Caco-2 (cell line): ENCODE measurements around the gene HERC4. TPM values are rescaled to one million over a fixed set of nuclear protein-coding genes. Genes with fewer than 3 reads are reported as not detected.
"Not testable (repeated sequence)": the region's sequence is repeated elsewhere in the genome, so short reads cannot be mapped to it uniquely, and the experiment has no call there.

Experiments
- BruUV-seq: library from RNA; stranded (reverse); fragments of 400-500 nt; replicated peaks from 2 replicates; lab custom pipeline; 2021; lab: Mats Ljungman, UMichigan
- CTCF ChIA-PET: fragments of 300-600 bp; sonication (Branson Sonifier 250); formaldehyde crosslinking; loops from one replicate; lab custom pipeline; 2022; ENCODE audit warnings: antibody characterized with exemption; lab: Charles Lee
- POLR2A ChIA-PET: fragments of 300-600 bp; sonication (Branson Sonifier 250); formaldehyde crosslinking; loops from one replicate; lab custom pipeline; 2022; ENCODE audit warnings: antibody characterized with exemption; lab: Charles Lee
- DNase-seq, 2 experiments: peaks; one replicate each; pipeline versions ENCODE4 v3.0.0 to v3.0.0-alpha.2; 2020 to 2022
- H3K27me3 ChIP-seq: replicated peaks from 2 replicates; pipeline ENCODE4 v1.6.0; 2011; ENCODE audit warnings: low read length; ENCODE audit not compliant: control insufficient read depth, insufficient read depth
- H3K36me3 ChIP-seq: 2 replicates; pipeline ENCODE4 v1.5.1; 2011; ENCODE audit warnings: low read length; ENCODE audit not compliant: control insufficient read depth, insufficient read depth
- H3K4me1 ChIP-seq: fragments of 250-450 bp; sonication (Bioruptor Pico); 2 replicates; pipeline ENCODE4 v1.5.1; 2020; ENCODE audit warnings: mild to moderate bottlenecking
- H3K4me3 ChIP-seq: 2 replicates; pipeline ENCODE4 v1.5.1; 2011; ENCODE audit warnings: low read depth, mild to moderate bottlenecking, control low read depth, low read length
- H3K9me3 ChIP-seq: fragments of 250-450 bp; sonication (Bioruptor Pico); 2 replicates; pipeline ENCODE4 v1.5.1; 2020; ENCODE audit warnings: mild to moderate bottlenecking, moderate library complexity
- H3K27ac Mint-ChIP-seq: one replicate; pipeline ENCODE4 v1.8.0; 2022; ENCODE audit warnings: mixed read lengths; ENCODE audit not compliant: unreplicated experiment
- H3K27me3 Mint-ChIP-seq: one replicate; pipeline ENCODE4 v1.8.0; 2022; ENCODE audit warnings: mixed read lengths; ENCODE audit not compliant: insufficient read depth, unreplicated experiment
- H3K36me3 Mint-ChIP-seq: one replicate; pipeline ENCODE4 v1.8.0; 2022; ENCODE audit warnings: mild to moderate bottlenecking, mixed read lengths; ENCODE audit not compliant: insufficient read depth, unreplicated experiment
- H3K4me1 Mint-ChIP-seq: one replicate; pipeline ENCODE4 v1.8.0; 2022; ENCODE audit warnings: low read depth, mixed read lengths; ENCODE audit not compliant: unreplicated experiment
- H3K4me3 Mint-ChIP-seq: one replicate; pipeline ENCODE4 v1.8.0; 2022; ENCODE audit warnings: mild to moderate bottlenecking, moderate library complexity, mixed read lengths; ENCODE audit not compliant: unreplicated experiment
- H3K9me3 Mint-ChIP-seq: one replicate; pipeline ENCODE4 v1.8.0; 2022; ENCODE audit warnings: mixed read lengths; ENCODE audit not compliant: unreplicated experiment
- intact Hi-C: fragments of 100-400 bp; cut with micrococcal nuclease; formaldehyde crosslinking; loops from one replicate; pipeline ENCODE4 v1.10.0; 2022; ENCODE audit not compliant: unreplicated experiment
- total RNA-seq: library from RNA; stranded (reverse); gene quantifications from 2 replicates; pipeline ENCODE4 v1.2.3, GENCODE V29; 2022
- TF ChIP-seq, protein P1 (sequence below), 2 experiments: fragments of 200-600 bp in 1 of 2; IDR thresholded peaks; 1 replicate in 1 of 2; 2 replicates in 1 of 2; pipeline versions ENCODE4 v1.5.1 to v1.8.0; 2011 to 2022; ENCODE audit warnings: antibody characterized with exemption in 1 of 2, control low read depth in 1 of 2, inconsistent platforms in 1 of 2, low read depth in 1 of 2, low read length in 1 of 2, mild to moderate bottlenecking in 1 of 2, moderate library complexity in 1 of 2; ENCODE audit not compliant: insufficient read depth in 1 of 2, severe bottlenecking in 1 of 2, unreplicated experiment in 1 of 2

HERC4 gene
- total RNA-seq, 1 experiment from 2014 or later: 59.4 TPM

DNA sequence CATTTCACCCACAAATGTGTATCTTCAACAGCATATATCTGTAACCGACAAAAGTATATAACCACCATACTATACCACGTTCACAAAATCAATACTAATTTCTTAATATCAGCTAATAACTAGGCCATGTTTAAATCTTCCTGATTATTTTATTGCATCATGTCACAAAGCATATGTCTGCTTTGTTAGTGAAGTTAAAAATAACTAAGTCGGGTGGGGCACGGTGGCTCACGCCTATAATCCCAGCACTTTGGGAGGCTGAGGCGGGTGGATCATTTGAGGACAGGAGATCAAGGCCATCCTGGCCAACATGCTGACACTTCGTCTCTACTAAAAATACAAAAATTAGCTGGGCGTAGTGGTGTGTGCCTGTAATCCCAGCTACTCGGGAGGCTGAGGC, 47.7 kb downstream of the HERC4 start:
- H3K36me3 ChIP-seq: peaks cover 1% of the 10 kb centered on the region; the same call in 1 of the 2 replicates
- Mint-ChIP-seq H3K27ac (no peak overlapping the region), H3K27me3 (no peaks in the 10 kb centered on the region), H3K36me3 (peaks cover 11% of the 10 kb centered on the region), H3K4me3 (no peak overlapping the region), H3K4me1 (no peaks in the 10 kb centered on the region), H3K9me3 (no peaks in the 10 kb centered on the region)
- no peaks in the 10 kb centered on the region for H3K9me3 ChIP-seq
- intact Hi-C loops: no loop called here
- no peaks in the 10 kb centered on the region for H3K27me3 ChIP-seq
- CTCF ChIA-PET: no interaction called here
- POLR2A ChIA-PET: no interaction called here
- no TSS peak for BruUV-seq
- no peak overlapping the region for H3K4me3 ChIP-seq
- H3K4me1 ChIP-seq: no peaks in the 10 kb centered on the region
- DNase-seq: no peak
- TF ChIP-seq, protein P1, sequence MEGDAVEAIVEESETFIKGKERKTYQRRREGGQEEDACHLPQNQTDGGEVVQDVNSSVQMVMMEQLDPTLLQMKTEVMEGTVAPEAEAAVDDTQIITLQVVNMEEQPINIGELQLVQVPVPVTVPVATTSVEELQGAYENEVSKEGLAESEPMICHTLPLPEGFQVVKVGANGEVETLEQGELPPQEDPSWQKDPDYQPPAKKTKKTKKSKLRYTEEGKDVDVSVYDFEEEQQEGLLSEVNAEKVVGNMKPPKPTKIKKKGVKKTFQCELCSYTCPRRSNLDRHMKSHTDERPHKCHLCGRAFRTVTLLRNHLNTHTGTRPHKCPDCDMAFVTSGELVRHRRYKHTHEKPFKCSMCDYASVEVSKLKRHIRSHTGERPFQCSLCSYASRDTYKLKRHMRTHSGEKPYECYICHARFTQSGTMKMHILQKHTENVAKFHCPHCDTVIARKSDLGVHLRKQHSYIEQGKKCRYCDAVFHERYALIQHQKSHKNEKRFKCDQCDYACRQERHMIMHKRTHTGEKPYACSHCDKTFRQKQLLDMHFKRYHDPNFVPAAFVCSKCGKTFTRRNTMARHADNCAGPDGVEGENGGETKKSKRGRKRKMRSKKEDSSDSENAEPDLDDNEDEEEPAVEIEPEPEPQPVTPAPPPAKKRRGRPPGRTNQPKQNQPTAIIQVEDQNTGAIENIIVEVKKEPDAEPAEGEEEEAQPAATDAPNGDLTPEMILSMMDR (IDR thresholded peaks at IDR 0.05; ENCODE audit: insufficient read depth in 1 of 2, low read depth in 1 of 2, low read length in 1 of 2, severe bottlenecking in 1 of 2, unreplicated experiment in 1 of 2): no peak

DNA sequence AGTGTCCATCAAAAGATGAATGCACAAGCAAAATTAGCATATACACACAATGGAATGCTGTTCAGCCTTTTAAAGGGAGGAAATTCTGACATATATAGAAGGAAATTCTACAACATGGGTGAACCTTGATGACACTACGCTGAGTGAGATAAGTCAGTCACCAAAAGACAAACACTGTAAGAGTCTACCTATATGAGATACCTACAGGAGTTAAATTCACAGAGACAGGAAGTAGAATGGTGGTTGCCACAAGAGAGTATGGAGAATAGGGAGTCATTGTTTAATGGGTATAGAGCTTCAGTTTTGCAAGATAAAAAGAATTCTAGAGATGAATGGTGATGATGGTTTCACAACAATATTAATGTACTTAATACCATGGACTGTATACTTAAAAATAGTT, 51.8 kb downstream of the HERC4 start:
- POLR2A ChIA-PET: no interaction called here
- no peak overlapping the region for H3K4me3 ChIP-seq
- Mint-ChIP-seq H3K4me1 (no peaks in the 10 kb centered on the region), H3K27ac (no peak overlapping the region), H3K27me3 (no peaks in the 10 kb centered on the region), H3K36me3 (peaks cover 42% of the 10 kb centered on the region), H3K4me3 (no peak overlapping the region), H3K9me3 (peaks cover 27% of the 10 kb centered on the region)
- no TSS peak for BruUV-seq
- CTCF ChIA-PET: no interaction called here
- TF ChIP-seq, protein P1 (IDR thresholded peaks at IDR 0.05; ENCODE audit: insufficient read depth in 1 of 2, low read depth in 1 of 2, low read length in 1 of 2, severe bottlenecking in 1 of 2, unreplicated experiment in 1 of 2): no peak
- intact Hi-C loops: no loop called here
- DNase-seq: no peak
- H3K27me3 ChIP-seq: no peaks in the 10 kb centered on the region
- H3K4me1 ChIP-seq: no peaks in the 10 kb centered on the region
- peaks cover 4% of the 10 kb centered on the region for H3K36me3 ChIP-seq
- H3K9me3 ChIP-seq: peaks cover 7% of the 10 kb centered on the region; the same call in 1 of the 2 replicates

DNA sequence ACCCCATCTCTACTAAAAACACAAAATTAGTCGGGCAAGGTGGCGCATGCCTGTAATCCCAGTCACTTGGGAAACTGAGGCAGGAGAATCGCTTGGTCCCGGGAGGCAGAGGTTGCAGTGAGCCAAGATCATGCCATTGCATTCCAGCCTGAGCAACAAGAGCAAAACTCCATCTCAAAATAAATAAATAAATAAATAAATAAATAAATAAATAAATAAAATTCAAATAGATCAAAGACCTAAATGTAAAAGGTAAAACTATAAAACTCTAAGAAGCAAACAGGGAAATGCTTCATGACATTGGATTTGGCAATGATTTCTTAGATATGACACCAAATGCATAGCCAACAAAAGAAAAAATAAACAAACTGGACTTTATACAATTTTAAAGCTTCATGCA, 52.8 kb downstream of the HERC4 start:
- intact Hi-C loops, H3K36me3 ChIP-seq, H3K4me1 ChIP-seq, H3K4me3 ChIP-seq, H3K4me1 Mint-ChIP-seq, CTCF ChIA-PET, H3K27me3 ChIP-seq, BruUV-seq, H3K4me3 Mint-ChIP-seq, H3K27ac Mint-ChIP-seq, DNase-seq, H3K27me3 Mint-ChIP-seq, H3K9me3 ChIP-seq, POLR2A ChIA-PET: not testable (repeated sequence)
- peaks cover 35% of the 10 kb centered on the region for H3K36me3 Mint-ChIP-seq
- peaks cover 27% of the 10 kb centered on the region for H3K9me3 Mint-ChIP-seq

DNA sequence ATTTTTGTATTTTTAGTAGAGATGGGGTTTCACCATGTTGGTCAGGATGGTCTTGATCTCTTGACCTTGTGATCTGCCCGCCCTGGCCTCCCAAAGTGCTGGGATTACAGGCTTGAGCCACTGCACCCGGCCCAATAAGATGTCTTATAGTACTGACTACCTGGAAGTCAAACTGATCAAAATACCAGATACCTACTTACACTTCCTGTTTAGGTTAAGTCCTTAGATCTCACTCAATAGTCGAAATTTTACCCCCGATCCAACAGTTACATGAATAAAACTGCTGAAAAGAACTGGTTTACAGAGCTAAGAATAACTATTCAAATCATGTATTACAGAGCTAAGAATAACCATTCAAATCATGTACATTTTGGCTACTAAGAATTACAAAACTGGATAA, 58.6 kb downstream of the HERC4 start:
- H3K4me1 ChIP-seq, H3K4me1 Mint-ChIP-seq, H3K4me3 Mint-ChIP-seq, BruUV-seq, H3K27ac Mint-ChIP-seq, H3K27me3 ChIP-seq, DNase-seq, H3K9me3 ChIP-seq, POLR2A ChIA-PET, H3K27me3 Mint-ChIP-seq, H3K4me3 ChIP-seq, intact Hi-C loops, H3K36me3 ChIP-seq, CTCF ChIA-PET: not testable (repeated sequence)
- Mint-ChIP-seq H3K9me3 (peaks cover 21% of the 10 kb centered on the region), H3K36me3 (peaks cover 35% of the 10 kb centered on the region)
